GM15510 (cell line): Measurements from ENCODE around the gene ESYT3.

ENCODE experiments used
- POLR2A ChIP-seq: IDR thresholded peaks from 3 replicates; pipeline ENCODE4 v1.6.1; 2011; ENCODE audit warnings: borderline replicate concordance; ENCODE audit not compliant: insufficient read length; ENCODE audit errors: extremely low read depth

The ESYT3 gene

DNA sequence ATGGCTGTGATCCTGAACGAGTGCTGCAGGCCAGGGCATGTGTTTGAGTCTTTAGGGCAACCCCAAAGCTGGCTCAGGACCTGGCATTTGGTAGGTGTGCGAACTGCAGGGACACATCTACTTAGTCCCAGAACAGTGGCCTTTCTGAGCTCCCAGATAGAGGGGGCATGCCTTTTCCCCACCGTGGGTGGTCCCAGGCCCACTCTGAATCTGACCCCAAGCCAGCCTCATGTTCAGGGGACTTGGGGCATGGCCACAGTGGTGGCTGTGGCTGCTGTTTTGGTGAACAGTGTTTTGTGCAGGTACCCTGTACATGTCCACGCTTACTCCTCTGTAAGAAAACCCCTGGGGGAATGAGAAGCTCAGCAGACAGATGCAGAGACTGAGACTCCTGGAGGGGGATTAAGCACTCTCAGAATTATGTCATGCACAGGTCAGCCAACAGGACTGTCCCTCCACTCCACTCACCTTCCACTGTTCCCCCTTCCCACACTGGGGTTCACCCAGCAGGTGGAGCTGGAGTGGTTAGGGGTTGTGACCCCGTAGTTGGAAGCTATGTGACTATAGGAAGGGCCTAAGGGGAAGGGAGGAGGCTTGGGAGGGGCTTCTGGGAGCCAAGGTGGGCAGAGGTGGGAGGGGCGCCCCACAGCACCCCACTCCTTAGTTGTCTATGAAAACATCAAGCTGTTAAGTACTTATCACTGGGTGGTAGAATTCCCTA is 16.4 kb downstream of the ESYT3 start:
- TF ChIP-seq POLR2A: no peak

GRCh38 chr3:138451595-138452162 is 17.3 kb downstream of the ESYT3 start:
- no peak for TF ChIP-seq POLR2A

GRCh38 chr3:138452436-138452835 is 18.0 kb downstream of the ESYT3 start:
- no peak for TF ChIP-seq POLR2A

DNA sequence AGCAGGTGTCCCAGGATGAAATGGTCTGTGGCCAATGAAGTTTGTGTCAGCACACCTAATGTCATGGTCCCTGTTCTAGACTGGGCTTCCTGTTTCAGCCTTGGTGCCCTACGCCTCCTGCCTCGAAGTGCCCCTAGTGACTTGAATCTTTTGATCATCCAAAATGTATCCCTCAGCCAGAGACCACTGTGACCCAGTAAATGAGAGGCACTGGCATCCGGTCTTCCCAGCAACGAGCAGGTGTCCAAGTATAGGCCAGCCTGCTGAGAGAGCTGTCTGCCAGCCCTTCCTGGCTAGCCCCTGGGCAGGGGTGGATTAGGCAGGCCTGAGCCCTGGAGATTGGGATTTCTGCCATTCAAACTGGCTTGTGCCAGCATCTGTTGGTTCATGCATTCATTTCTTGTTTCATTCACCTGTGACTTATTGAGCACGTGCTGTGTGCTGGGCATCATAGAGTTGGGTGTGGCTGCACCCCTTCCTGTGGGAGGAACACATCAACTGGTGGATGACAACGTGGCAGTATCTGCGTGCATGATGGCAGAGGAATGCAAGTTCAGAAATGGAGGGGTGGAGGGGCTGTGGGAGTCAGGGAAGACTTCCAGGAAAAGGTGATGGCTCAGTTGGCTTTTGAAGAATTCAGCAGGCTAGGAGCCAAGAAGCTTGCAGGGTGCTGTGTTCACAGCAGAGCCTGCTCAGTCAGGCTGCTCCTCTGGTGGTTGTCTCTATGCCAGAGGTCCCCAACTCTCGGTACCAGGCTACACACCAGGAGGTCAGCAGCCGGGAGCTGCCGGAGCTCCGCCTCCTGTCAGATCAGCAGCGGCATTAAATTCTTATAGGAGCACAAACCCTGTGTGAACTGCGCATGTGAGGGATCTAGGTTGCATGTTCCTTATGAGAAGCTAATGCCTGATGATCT is 21.6 kb downstream of the ESYT3 start:
- TF ChIP-seq POLR2A: no peak

- no peak for TF ChIP-seq POLR2A
Observed at GRCh38 chr3:138456961-138457862, 22.8 kb downstream of the ESYT3 start.

- no peak for TF ChIP-seq POLR2A
Observed at GRCh38 chr3:138457863-138458735, 23.7 kb downstream of the ESYT3 start.

DNA sequence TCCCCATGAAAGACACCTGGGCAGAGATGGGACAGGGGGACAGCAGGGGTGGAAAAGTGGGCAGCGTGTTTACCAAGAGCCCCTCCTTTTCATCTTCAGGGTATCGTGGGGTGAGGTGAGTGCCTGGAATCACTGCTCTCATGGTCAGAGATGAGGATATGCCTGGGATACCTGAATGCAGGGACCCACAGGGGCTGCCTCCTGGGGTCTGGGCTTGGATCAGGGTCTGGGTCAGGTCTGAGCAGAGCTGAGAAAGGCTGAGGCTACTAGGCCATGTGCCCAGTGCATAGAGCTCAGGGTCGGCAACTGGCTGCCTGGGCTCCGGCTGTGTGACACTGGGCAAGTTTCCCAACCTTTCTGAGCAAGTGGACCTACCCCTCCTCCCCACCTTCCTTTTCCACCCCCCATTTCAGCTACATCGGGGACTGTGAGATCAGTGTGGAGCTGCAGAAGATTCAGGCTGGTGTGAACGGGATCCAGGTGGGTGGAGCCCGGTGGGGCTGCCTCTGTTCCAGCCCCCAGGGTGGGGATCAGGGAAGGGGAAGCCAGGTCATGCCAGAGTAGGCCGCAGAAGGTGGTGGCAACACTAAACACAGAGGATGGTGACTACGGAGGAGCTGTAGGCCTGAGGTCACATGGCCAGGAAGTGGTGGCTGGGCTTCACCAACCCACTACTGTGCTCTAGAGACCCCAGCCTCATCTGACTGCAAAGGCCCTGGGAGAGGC is 24.5 kb downstream of the ESYT3 start:
- no peak for TF ChIP-seq POLR2A

GRCh38 chr3:138459619-138460535 is 25.5 kb downstream of the ESYT3 start:
- no peak for TF ChIP-seq POLR2A

DNA sequence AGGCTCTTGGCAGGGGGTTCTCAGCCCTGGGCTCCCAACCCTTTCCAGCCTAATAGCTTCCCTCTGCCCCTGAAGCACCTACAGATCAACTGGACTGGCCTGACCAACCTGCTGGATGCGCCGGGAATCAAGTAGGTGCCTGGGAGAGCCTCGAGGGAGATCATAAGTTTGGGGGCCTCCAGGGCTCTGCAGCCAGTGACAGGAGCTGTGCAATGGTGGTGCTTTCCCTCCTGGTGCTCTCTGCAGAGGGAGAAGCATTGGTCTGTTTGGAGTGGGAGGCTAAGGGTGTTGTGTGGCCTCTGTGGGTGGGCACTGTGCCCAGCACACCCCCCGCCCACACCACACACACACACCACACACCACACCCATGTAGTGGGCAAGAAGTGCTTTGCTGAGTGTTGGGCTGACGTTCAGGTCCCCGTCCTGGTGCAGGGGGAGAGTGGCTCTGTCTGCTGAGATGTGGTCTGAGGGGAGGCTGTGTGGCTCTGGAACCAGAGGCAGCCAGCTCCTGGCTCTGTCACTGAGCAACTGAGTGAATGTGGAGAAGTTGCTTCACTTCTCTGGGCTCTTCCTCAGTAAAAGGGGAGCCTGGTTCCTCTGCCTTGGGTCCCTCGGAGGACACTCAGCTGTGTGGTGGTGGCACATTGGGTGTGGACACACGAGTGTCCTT is 26.3 kb downstream of the ESYT3 start:
- no peak for TF ChIP-seq POLR2A

GRCh38 chr3:138461246-138461645 is 26.8 kb downstream of the ESYT3 start:
- TF ChIP-seq POLR2A: no peak

DNA sequence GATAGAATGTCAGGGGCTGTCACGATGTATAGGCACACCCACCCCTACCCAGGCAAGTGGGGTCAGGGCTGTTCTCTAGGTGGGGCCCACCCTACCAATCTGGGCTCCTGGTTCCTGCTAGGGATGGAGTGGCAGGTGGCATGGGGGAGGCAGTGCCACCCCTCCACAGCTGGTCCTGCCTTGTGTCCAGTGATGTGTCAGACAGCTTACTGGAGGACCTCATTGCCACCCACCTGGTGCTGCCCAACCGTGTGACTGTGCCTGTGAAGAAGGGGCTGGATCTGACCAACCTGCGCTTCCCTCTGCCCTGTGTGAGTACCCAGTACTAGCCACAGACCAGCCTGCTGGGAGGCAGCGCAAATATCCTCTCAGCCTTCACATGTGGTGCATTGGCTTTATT is 27.5 kb downstream of the ESYT3 start:
- no peak for TF ChIP-seq POLR2A
